CD4-positive, alpha-beta T cell treated with Interleukin-15 for 4 hours (primary cell): ENCODE results near the gene GPR179.
"Not testable (repeated sequence)": the region's sequence is repeated elsewhere in the genome, so short reads cannot be mapped to it uniquely, and the experiment has no call there.

Source experiments
- DNase-seq: peaks from one replicate; pipeline ENCODE4 v3.0.0-alpha.2; 2020; ENCODE audit warnings: low spot score

GPR179 gene

DNA sequence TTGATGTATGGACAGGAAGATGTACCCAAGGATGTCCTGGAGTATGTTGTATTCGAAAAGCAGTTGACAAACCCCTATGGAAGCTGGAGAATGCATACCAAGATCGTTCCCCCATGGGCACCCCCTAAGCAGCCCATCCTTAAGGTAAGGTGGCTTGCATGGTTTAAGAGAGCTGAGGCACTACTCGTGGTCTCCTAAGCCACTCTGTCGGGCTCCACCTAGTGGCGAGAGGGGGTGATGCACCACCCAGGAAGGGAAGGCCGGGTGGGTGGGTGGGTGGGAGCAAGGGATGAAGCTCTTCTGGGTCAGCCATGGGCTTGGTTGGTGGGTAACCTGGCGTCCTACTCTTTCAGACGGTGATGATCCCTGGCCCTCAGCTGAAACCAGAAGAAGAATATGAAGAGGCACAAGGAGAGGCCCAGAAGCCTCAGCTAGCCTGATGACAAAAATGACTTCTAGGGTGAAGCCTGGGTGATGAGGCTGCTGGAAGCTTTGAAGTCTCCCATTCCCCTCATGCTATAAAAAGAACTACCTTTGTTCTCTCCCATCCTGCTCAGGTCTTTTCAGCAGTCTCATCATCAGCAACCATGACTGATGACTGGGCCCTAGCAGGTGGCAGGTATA lies 21.5 kb downstream of the GPR179 start:
- DNase-seq, result peak; percentile 69

- no peak for DNase-seq
Observed at GRCh38 chr17:38320482-38320881, 23.3 kb downstream of the GPR179 start.

- no peak for DNase-seq
Observed at GRCh38 chr17:38317081-38317480, 26.7 kb downstream of the GPR179 start.

- no peak for DNase-seq
Observed at GRCh38 chr17:38315497-38315896, 28.3 kb downstream of the GPR179 start.

- peak; percentile 97 for DNase-seq
Observed at GRCh38 chr17:38296834-38297517, 46.8 kb downstream of the GPR179 start, which contains the start of gene MRPL45. Gene MRPL45 (plus strand): TSS chr17:38297168. CDS start chr17:38297184, 16 bp downstream.

GRCh38 chr17:38295602-38296365 lies 48.0 kb downstream of the GPR179 start:
- DNase-seq, result not testable (repeated sequence)

- DNase-seq, result not testable (repeated sequence)
Observed at GRCh38 chr17:38289760-38290159, 54.0 kb downstream of the GPR179 start.

DNA sequence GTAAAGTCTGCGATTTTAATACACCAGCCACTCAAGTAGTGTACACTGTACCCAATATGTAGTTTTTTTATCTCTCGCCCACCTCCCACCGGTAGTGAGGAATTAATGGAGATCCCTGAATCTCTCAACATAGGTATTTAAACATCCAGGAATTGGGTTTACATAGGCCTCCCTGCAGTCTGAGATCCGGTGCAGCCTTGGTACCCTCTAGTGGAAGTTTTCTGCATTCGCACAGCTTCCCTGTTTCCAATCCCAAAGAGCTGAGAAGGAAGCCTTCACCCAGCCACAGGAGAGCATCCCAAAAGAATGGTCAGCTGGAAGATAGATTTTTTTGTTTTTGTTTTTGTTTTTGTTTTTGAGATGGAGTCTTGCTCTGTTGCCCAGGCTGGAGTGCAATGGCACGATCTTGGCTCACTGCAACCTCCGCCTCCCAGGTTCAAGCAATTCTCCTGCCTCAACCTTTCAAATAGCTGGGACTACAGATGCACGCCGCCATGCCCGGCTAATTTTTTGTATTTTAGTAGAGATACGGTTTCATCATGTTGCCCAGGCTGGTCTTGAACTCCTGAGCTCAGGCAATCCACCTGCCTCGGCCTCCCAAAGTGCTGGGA lies 55.4 kb downstream of the GPR179 start:
- DNase-seq, result not testable (repeated sequence)

DNA sequence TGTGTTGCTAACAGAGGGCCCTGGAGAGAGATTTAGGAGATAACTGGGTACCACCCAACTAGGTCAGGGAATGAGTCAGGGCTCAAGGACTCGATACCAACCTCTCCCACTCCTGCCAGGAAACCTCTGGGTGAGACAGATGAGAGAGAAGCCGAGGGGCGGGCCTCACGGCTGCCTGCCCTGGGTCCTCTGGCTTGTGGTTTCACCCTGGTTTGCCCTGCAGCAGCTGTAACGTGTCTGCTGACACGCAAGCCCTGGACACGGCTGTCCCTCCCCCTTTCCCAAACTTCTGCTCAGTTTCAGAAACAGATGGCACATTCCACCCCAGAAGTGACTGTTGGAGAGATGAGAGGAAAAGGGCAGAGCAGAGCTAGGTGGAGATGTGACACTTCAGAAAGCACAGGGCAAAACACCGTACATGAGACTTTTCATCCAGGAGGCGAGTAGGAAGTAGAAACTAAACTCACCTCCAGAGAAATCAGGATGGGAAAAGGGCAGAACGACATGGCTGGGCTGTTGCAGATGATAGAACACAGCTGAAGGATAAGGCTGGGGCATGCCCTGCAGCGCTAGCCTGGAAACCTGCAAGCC lies 57.2 kb downstream of the GPR179 start:
- not testable (repeated sequence) for DNase-seq

GRCh38 chr17:38285994-38286393 lies 57.8 kb downstream of the GPR179 start:
- DNase-seq, result not testable (repeated sequence)
